WTC11 (cell line): ENCODE measurements around the gene PHRF1. TPM values are rescaled to one million over a fixed set of nuclear protein-coding genes. Genes with fewer than 3 reads are reported as not detected.
A peak's percentile ranks its signal among the peaks of the same experiment; 100 is the strongest.

Source experiments
- CREM ChIP-seq: sonication (generic); formaldehyde crosslinking; IDR thresholded peaks from 2 replicates; pipeline ENCODE4 v1.8.1; 2022; ENCODE audit warnings: mild to moderate bottlenecking, missing genetic modification reagents, moderate library complexity
- EMX1 ChIP-seq: fragments of 250-450 bp; sonication (Bioruptor Pico); IDR thresholded peaks from 2 replicates; pipeline ENCODE4 v1.8.0; 2021; ENCODE audit warnings: mild to moderate bottlenecking
- ETV6 ChIP-seq: sonication (generic); formaldehyde crosslinking; IDR thresholded peaks from 2 replicates; pipeline ENCODE4 v1.8.1; 2022; ENCODE audit warnings: mild to moderate bottlenecking, missing genetic modification reagents
- FOXK1 ChIP-seq: sonication (generic); formaldehyde crosslinking; IDR thresholded peaks from 2 replicates; pipeline ENCODE4 v1.8.0; 2022; ENCODE audit warnings: mild to moderate bottlenecking, moderate library complexity, missing genetic modification reagents
- GRHL2 ChIP-seq: fragments of 250-450 bp; sonication (Bioruptor Pico); IDR thresholded peaks from 2 replicates; pipeline ENCODE4 v1.8.0; 2022; ENCODE audit warnings: mild to moderate bottlenecking, moderate library complexity; ENCODE audit not compliant: insufficient replicate concordance, severe bottlenecking
- JUN ChIP-seq: sonication (generic); formaldehyde crosslinking; IDR thresholded peaks from 2 replicates; pipeline ENCODE4 v1.8.0; 2023; ENCODE audit warnings: mild to moderate bottlenecking, missing genetic modification reagents
- NR3C1 ChIP-seq: sonication (generic); formaldehyde crosslinking; conservative IDR thresholded peaks from 2 replicates; pipeline ENCODE4 v1.8.1; 2023; ENCODE audit warnings: low read depth, mild to moderate bottlenecking, missing genetic modification reagents
- RORB ChIP-seq: fragments of 250-450 bp; sonication (Bioruptor Pico); IDR thresholded peaks from 2 replicates; pipeline ENCODE4 v1.9.0; 2021; ENCODE audit warnings: mild to moderate bottlenecking
- ZNF138 ChIP-seq: sonication (generic); formaldehyde crosslinking; conservative IDR thresholded peaks from 2 replicates; pipeline ENCODE4 v1.8.1; 2022; ENCODE audit warnings: mild to moderate bottlenecking, moderate library complexity, missing genetic modification reagents
- ZNF219 ChIP-seq: sonication (generic); formaldehyde crosslinking; IDR thresholded peaks from 2 replicates; pipeline ENCODE4 v1.8.0; 2023; ENCODE audit warnings: missing genetic modification reagents, mild to moderate bottlenecking, borderline replicate concordance
- ZNF232 ChIP-seq: sonication (generic); formaldehyde crosslinking; IDR thresholded peaks from 2 replicates; pipeline ENCODE4 v1.8.0; 2022; ENCODE audit warnings: mild to moderate bottlenecking, missing genetic modification reagents
- ZNF671 ChIP-seq: fragments of 250-450 bp; sonication (Bioruptor Pico); IDR thresholded peaks from 2 replicates; pipeline ENCODE4 v1.8.0; 2021; ENCODE audit warnings: mild to moderate bottlenecking
- total RNA-seq: library from RNA; stranded (reverse); gene quantifications from 3 replicates; pipeline ENCODE4 v1.2.3, GENCODE V29; 2021
- TF ChIP-seq, protein P1 (sequence below): sonication (generic); formaldehyde crosslinking; IDR thresholded peaks from 2 replicates; pipeline ENCODE4 v1.8.1; 2022; ENCODE audit warnings: mild to moderate bottlenecking, moderate library complexity, missing genetic modification reagents
- TF ChIP-seq, protein P2 (sequence below): sonication (generic); formaldehyde crosslinking; IDR thresholded peaks from 2 replicates; pipeline ENCODE4 v1.8.1; 2022; ENCODE audit warnings: mild to moderate bottlenecking, missing genetic modification reagents, moderate library complexity, borderline replicate concordance
- TF ChIP-seq, protein P3 (sequence below): sonication (generic); formaldehyde crosslinking; IDR thresholded peaks from 2 replicates; pipeline ENCODE4 v1.8.1; 2022; ENCODE audit warnings: low read depth, mild to moderate bottlenecking, moderate library complexity, missing genetic modification reagents, borderline replicate concordance
- TF ChIP-seq, protein P4 (sequence below): sonication (generic); formaldehyde crosslinking; IDR thresholded peaks from 2 replicates; pipeline ENCODE4 v1.8.0; 2023; ENCODE audit warnings: missing genetic modification reagents, mild to moderate bottlenecking, borderline replicate concordance
- TF ChIP-seq, protein P5 (sequence below): fragments of 250-450 bp; sonication (Bioruptor Pico); IDR thresholded peaks from 2 replicates; pipeline ENCODE4 v1.9.0; 2021; ENCODE audit warnings: moderate library complexity, mild to moderate bottlenecking, inconsistent platforms, borderline replicate concordance
- TF ChIP-seq, protein P6 (sequence below): sonication (generic); formaldehyde crosslinking; IDR thresholded peaks from 2 replicates; pipeline ENCODE4 v1.8.1; 2023; ENCODE audit warnings: mild to moderate bottlenecking, missing genetic modification reagents
- TF ChIP-seq, protein P7 (sequence below): sonication (generic); formaldehyde crosslinking; IDR thresholded peaks from 2 replicates; pipeline ENCODE4 v1.8.1; 2022; ENCODE audit warnings: missing genetic modification reagents, borderline replicate concordance
- TF ChIP-seq, protein P8 (sequence below): sonication (generic); formaldehyde crosslinking; IDR thresholded peaks from 2 replicates; pipeline ENCODE4 v1.8.1; 2023; ENCODE audit warnings: mild to moderate bottlenecking, missing genetic modification reagents, borderline replicate concordance

PHRF1 gene
- total RNA-seq, 1 experiment from 2014 or later = 46.9 TPM

DNA sequence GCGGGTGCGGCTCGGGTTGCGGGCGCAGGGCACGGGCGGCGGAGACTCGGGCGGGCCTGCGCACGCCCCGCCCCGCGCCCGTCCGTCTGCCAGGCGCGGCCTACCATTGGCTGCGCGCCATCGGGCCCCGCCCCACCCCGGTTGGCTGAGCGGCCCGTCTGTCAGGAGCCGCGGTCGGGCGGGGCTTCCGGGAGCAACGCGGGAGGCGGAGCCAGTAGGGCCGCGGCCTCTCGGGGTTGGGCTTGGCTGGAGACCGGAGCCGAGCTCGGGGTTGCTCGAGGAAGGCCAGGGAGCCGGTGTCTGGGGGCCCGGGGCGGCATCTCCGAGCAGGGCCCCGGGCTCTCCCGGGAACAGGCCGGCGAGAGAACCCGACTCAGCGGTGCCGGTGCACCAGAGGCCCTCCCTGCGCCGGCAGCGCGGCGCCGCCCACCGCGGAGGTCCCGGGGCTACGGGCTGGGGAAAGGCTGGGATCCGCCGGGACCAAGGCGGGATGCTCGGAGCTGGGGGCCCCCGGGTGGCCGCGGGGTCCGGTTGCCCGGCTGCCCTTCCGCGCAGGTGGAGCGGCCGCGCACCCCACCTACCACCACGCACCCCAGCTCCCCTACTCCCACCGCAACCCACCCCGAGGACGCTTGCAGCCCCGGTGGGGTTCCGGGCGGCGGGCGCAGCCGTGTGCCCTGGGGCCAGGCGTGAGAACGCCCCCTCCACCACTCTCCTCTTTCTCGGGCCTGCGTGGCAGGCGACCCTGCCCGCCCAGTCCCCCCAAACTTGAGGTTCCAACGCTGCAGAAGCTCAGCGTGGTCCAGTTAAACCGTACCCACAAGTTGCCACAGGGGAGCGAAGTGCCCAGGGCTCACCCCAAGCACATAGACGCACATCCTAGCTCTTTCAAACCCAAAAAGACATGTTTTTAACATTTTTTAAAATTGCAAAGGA lies 40.5 kb upstream of the PHRF1 start, which contains the start of gene HRAS (continued):
- TF ChIP-seq, protein P1, sequence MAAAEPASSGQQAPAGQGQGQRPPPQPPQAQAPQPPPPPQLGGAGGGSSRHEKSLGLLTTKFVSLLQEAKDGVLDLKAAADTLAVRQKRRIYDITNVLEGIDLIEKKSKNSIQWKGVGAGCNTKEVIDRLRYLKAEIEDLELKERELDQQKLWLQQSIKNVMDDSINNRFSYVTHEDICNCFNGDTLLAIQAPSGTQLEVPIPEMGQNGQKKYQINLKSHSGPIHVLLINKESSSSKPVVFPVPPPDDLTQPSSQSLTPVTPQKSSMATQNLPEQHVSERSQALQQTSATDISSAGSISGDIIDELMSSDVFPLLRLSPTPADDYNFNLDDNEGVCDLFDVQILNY (CRISPR knock-in tag) = no peak
- TF ChIP-seq, protein P2, sequence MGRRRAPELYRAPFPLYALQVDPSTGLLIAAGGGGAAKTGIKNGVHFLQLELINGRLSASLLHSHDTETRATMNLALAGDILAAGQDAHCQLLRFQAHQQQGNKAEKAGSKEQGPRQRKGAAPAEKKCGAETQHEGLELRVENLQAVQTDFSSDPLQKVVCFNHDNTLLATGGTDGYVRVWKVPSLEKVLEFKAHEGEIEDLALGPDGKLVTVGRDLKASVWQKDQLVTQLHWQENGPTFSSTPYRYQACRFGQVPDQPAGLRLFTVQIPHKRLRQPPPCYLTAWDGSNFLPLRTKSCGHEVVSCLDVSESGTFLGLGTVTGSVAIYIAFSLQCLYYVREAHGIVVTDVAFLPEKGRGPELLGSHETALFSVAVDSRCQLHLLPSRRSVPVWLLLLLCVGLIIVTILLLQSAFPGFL (CRISPR knock-in tag) = no peak
- TF ChIP-seq, protein P3, sequence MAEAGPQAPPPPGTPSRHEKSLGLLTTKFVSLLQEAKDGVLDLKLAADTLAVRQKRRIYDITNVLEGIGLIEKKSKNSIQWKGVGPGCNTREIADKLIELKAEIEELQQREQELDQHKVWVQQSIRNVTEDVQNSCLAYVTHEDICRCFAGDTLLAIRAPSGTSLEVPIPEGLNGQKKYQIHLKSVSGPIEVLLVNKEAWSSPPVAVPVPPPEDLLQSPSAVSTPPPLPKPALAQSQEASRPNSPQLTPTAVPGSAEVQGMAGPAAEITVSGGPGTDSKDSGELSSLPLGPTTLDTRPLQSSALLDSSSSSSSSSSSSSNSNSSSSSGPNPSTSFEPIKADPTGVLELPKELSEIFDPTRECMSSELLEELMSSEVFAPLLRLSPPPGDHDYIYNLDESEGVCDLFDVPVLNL = no peak
- TF ChIP-seq EMX1 (CRISPR knock-in tag) (no peak), RORB (no peak), CREM (CRISPR knock-in tag) (no peak), FOXK1 (CRISPR knock-in tag) (peak; percentile 55; the same call in 1 of the 2 replicates), GRHL2 (no peak), ETV6 (CRISPR knock-in tag) (0 out of 2 replicates have a peak, but pooled peaks have one; percentile 21), ZNF232 (CRISPR knock-in tag) (no peak), ZNF138 (CRISPR knock-in tag) (no peak), ZNF671 (no peak), ZNF219 (CRISPR knock-in tag) (no peak; the same call in 1 of the 2 replicates), JUN (CRISPR knock-in tag) (no peak), NR3C1 (CRISPR knock-in tag) (no peak)
- TF ChIP-seq, protein P4, sequence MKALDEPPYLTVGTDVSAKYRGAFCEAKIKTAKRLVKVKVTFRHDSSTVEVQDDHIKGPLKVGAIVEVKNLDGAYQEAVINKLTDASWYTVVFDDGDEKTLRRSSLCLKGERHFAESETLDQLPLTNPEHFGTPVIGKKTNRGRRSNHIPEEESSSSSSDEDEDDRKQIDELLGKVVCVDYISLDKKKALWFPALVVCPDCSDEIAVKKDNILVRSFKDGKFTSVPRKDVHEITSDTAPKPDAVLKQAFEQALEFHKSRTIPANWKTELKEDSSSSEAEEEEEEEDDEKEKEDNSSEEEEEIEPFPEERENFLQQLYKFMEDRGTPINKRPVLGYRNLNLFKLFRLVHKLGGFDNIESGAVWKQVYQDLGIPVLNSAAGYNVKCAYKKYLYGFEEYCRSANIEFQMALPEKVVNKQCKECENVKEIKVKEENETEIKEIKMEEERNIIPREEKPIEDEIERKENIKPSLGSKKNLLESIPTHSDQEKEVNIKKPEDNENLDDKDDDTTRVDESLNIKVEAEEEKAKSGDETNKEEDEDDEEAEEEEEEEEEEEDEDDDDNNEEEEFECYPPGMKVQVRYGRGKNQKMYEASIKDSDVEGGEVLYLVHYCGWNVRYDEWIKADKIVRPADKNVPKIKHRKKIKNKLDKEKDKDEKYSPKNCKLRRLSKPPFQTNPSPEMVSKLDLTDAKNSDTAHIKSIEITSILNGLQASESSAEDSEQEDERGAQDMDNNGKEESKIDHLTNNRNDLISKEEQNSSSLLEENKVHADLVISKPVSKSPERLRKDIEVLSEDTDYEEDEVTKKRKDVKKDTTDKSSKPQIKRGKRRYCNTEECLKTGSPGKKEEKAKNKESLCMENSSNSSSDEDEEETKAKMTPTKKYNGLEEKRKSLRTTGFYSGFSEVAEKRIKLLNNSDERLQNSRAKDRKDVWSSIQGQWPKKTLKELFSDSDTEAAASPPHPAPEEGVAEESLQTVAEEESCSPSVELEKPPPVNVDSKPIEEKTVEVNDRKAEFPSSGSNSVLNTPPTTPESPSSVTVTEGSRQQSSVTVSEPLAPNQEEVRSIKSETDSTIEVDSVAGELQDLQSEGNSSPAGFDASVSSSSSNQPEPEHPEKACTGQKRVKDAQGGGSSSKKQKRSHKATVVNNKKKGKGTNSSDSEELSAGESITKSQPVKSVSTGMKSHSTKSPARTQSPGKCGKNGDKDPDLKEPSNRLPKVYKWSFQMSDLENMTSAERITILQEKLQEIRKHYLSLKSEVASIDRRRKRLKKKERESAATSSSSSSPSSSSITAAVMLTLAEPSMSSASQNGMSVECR (CRISPR knock-in tag) = peak; percentile 64; the same call in 1 of the 2 replicates
- TF ChIP-seq, protein P5, sequence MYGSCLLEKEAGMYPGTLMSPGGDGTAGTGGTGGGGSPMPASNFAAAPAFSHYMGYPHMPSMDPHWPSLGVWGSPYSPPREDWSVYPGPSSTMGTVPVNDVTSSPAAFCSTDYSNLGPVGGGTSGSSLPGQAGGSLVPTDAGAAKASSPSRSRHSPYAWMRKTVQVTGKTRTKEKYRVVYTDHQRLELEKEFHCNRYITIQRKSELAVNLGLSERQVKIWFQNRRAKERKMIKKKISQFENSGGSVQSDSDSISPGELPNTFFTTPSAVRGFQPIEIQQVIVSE (CRISPR knock-in tag) = no peak
- TF ChIP-seq, protein P6, sequence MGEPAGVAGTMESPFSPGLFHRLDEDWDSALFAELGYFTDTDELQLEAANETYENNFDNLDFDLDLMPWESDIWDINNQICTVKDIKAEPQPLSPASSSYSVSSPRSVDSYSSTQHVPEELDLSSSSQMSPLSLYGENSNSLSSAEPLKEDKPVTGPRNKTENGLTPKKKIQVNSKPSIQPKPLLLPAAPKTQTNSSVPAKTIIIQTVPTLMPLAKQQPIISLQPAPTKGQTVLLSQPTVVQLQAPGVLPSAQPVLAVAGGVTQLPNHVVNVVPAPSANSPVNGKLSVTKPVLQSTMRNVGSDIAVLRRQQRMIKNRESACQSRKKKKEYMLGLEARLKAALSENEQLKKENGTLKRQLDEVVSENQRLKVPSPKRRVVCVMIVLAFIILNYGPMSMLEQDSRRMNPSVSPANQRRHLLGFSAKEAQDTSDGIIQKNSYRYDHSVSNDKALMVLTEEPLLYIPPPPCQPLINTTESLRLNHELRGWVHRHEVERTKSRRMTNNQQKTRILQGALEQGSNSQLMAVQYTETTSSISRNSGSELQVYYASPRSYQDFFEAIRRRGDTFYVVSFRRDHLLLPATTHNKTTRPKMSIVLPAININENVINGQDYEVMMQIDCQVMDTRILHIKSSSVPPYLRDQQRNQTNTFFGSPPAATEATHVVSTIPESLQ (CRISPR knock-in tag) = no peak
- TF ChIP-seq, protein P7, sequence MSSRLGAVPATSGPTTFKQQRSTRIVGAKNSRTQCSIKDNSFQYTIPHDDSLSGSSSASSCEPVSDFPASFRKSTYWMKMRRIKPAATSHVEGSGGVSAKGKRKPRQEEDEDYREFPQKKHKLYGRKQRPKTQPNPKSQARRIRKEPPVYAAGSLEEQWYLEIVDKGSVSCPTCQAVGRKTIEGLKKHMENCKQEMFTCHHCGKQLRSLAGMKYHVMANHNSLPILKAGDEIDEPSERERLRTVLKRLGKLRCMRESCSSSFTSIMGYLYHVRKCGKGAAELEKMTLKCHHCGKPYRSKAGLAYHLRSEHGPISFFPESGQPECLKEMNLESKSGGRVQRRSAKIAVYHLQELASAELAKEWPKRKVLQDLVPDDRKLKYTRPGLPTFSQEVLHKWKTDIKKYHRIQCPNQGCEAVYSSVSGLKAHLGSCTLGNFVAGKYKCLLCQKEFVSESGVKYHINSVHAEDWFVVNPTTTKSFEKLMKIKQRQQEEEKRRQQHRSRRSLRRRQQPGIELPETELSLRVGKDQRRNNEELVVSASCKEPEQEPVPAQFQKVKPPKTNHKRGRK (CRISPR knock-in tag) = no peak
- TF ChIP-seq, protein P8, sequence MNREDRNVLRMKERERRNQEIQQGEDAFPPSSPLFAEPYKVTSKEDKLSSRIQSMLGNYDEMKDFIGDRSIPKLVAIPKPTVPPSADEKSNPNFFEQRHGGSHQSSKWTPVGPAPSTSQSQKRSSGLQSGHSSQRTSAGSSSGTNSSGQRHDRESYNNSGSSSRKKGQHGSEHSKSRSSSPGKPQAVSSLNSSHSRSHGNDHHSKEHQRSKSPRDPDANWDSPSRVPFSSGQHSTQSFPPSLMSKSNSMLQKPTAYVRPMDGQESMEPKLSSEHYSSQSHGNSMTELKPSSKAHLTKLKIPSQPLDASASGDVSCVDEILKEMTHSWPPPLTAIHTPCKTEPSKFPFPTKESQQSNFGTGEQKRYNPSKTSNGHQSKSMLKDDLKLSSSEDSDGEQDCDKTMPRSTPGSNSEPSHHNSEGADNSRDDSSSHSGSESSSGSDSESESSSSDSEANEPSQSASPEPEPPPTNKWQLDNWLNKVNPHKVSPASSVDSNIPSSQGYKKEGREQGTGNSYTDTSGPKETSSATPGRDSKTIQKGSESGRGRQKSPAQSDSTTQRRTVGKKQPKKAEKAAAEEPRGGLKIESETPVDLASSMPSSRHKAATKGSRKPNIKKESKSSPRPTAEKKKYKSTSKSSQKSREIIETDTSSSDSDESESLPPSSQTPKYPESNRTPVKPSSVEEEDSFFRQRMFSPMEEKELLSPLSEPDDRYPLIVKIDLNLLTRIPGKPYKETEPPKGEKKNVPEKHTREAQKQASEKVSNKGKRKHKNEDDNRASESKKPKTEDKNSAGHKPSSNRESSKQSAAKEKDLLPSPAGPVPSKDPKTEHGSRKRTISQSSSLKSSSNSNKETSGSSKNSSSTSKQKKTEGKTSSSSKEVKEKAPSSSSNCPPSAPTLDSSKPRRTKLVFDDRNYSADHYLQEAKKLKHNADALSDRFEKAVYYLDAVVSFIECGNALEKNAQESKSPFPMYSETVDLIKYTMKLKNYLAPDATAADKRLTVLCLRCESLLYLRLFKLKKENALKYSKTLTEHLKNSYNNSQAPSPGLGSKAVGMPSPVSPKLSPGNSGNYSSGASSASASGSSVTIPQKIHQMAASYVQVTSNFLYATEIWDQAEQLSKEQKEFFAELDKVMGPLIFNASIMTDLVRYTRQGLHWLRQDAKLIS (CRISPR knock-in tag) = no peak
